HG03521 (cell line): Measurements from ENCODE around the gene EXOC4.
"Not testable (repeated sequence)": the region's sequence is repeated elsewhere in the genome, so short reads cannot be mapped to it uniquely, and the experiment has no call there.

ENCODE experiments used
- ATAC-seq: cut with Tn5 transposase; IDR thresholded peaks from one replicate; pipeline ENCODE4 v1.9.1; 2021; ENCODE audit warnings: mild to moderate bottlenecking, moderate library complexity; ENCODE audit not compliant: unreplicated experiment

EXOC4 gene

DNA sequence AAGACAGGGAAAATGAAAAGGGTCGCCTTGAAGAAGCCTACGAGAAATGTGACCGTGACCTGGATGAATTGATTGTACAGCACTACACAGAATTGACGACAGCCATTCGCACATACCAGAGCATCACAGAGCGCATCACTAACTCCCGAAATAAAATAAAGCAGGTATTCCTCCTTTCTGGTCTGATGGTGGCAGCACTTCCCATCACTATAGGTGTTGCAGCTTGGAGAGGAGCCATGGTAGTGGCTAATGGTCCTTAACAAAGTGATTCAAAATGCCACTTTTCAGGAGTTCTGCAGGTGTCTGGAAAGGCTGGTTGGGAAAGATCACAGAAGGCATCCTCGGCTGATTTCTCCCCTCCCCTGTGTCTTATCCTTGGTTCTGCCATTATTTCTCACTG lies 22.1 kb downstream of the EXOC4 start:
- no peak for ATAC-seq

DNA sequence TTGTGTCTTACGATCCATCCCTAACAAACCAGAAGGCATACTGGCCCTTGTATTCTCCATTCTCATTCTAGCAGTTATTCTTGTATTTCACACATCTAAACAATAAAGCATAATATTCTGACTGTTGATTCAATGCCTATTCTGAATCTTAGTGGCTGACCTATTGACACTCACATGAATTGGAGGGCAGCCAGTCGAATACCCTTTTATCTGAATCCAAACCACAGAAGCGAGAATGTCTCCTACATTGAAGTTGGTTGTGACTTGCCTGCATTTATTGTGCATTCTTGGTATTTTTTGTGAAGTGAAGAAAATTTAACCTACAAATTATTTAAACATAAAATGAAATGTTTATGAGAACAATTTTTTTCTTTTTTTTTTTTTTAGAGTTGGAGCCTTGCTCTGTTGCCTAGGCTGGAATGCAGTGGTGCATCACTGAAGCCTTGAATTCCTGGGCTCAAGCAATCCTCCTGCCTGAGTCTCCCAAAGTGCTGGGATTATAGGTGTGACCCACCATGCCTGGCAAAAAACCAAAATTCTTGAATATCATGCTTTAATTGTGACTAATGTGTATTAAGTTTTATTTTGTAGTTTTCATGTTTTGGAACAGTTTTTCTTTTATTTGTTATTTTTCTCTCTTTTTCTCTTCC lies 22.7 kb downstream of the EXOC4 start:
- no peak for ATAC-seq

DNA sequence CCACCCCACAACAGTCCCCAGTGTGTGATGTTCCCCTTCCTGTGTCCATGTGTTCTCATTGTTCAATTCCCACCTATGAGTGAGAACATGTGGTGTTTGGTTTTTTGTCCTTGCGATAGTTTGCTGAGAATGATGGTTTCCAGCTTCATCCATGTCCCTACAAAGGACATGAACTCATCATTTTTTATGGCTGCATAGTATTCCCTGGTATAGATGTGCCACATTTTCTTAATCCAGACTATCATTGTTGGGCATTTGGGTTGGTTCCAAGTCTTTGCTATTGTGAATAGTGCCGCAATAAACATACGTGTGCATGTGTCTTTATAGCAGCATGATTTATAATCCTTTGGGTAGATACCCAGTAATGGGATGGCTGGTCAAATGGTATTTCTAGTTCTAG lies 26.1 kb downstream of the EXOC4 start:
- not testable (repeated sequence) for ATAC-seq

GRCh38 chr7:133282094-133282493 lies 29.2 kb downstream of the EXOC4 start:
- no peak for ATAC-seq

GRCh38 chr7:133284092-133284491 lies 31.2 kb downstream of the EXOC4 start:
- no peak for ATAC-seq

- no peak for ATAC-seq
These were observed 36.1 kb downstream of the EXOC4 start for GRCh38 chr7:133288970-133289369.

GRCh38 chr7:133290041-133290440 lies 37.2 kb downstream of the EXOC4 start:
- no peak for ATAC-seq

GRCh38 chr7:133290676-133291333 lies 37.9 kb downstream of the EXOC4 start:
- no peak for ATAC-seq

GRCh38 chr7:133292631-133293030 lies 39.8 kb downstream of the EXOC4 start:
- ATAC-seq: no peak

- no peak for ATAC-seq
These were observed 40.7 kb downstream of the EXOC4 start for GRCh38 chr7:133293384-133294160.

GRCh38 chr7:133294234-133294633 lies 41.4 kb downstream of the EXOC4 start:
- ATAC-seq: no peak

DNA sequence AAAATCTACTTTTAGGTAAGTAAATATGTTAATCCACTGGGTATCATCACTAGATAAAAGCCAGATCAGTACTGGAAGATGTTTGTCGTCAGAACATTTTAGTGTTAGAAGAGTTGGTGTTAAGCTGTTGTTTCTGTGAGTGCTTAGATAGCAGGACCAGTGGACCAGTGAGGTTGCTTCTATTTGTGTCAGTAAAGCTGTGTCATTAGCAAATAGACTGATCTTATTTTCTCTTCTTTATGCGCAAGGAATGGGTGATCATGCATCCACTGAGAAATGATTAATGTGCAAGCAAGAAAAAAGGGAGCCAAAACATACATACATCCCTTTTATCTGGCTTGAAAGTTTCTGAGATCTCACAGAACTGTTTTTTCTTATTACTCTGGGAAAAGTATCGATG lies 42.6 kb downstream of the EXOC4 start:
- no peak for ATAC-seq

GRCh38 chr7:133297093-133297492 lies 44.2 kb downstream of the EXOC4 start:
- ATAC-seq: no peak

- ATAC-seq: no peak
These were observed 45.2 kb downstream of the EXOC4 start for GRCh38 chr7:133298080-133298479.

GRCh38 chr7:133299676-133300075 lies 46.8 kb downstream of the EXOC4 start:
- no peak for ATAC-seq

DNA sequence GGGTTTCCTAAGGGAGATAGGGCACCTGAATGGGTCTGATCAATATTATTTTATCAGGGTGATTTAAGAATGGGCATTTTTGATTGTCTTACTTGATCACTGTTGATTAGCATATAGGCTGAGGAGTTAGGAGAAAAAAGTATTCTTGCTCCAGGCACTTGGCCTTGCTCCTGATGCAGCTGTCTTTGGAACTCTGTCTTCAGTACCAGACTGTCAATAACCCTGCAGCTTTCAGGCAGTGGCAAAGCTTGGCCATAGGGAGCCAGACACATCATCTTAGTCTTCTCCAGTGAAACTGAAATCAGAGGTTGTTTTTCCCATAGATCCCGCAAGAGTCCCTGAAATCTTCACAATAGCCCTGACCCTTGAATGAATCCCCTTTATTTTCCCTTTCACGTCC lies 47.2 kb downstream of the EXOC4 start:
- no peak for ATAC-seq

- ATAC-seq: no peak
These were observed 47.9 kb downstream of the EXOC4 start for GRCh38 chr7:133300811-133301210.

DNA sequence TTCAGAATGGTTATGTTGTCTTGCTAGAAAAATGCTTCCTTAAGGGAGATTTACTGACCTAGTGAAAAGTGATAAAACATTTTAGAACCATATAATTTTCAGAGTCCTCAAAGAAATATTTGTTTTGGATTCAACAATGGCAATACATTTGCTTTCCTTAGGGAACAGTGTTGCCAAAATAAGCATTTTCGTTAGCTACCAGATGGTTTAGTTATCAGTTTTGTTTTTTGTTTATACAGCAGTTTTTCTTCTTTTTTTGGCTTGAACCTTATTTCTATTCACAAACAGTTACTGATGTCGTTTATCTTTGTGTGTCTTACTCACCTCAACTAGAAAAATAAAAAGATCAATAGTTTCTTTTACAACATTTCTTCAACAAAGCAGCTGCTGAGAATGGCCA lies 48.6 kb downstream of the EXOC4 start:
- no peak for ATAC-seq

DNA sequence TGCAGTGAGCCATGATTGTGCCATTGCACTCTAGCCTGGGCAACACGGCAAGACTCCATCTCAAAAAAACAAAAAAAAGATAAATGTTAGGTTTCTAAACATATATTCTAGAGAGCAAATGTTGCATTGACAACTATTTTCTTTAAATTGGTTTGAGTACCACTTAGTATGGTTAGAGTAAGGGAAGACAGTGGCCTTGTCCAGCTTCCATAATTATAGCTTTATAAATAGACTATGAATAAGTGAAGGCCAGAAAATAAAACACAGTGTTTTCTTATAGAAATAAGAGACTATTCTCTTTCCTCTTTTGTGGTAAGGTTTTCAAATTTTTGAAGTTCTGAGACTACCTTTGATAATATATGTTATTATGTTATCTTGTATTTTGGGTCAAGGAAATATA lies 50.5 kb downstream of the EXOC4 start:
- no peak for ATAC-seq

DNA sequence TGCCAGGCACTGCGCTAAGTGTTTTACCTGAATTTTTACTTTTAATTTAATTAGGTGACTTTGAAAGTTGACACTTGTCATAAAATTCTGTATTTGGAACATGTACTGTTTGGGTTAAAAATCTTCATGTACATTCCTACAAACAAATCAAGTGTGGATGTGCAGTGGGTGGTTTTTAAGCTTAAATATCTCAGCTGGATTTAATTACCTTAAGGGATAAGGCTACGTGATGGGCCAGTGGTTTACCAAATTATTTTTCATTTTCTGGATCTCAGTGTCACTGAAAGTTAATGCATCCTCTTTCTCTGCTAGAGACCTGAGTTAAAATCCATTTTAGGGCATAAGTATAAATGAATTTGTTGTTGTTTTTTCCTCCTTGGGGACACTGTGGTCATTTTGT lies 51.1 kb downstream of the EXOC4 start:
- ATAC-seq: no peak

- ATAC-seq: no peak
These were observed 56.5 kb downstream of the EXOC4 start for GRCh38 chr7:133309333-133309732.

DNA sequence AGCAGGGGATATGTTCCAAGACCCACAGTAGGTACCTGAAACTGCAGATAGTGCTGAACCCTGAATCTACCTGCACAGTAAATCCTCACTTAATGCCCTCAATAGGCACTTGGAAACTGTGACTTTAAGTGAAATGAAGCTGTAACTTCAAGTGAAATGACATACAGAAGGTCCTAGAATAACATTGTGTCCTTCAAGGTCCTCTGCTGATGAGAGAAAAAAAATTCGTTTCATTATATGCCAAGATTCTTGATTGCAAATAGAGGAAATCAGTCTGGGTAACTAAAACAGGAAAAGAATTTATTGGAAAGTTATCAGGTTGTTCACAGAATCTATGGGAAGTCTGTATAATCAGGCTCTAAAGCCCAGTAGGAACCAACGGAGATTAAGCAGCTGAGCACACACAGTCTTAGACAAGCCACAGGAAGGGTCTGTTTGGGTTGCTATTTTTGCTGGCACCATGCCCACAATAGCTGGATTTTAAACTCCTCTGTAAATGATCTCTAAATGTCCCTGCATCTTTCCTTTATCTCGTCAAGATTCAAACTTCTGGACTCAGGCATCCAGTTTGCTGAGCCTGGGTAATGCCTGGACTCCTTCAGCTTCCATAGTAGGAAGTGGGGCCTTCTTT lies 57.5 kb downstream of the EXOC4 start:
- ATAC-seq: no peak
